Gastrocnemius medialis (tissue), 4 donors: ENCODE measurements around the gene WDR5.

Experiments used
- CTCF ChIP-seq, 5 experiments: fragments of 450-650 bp in 3 of 5; fragments of 200-600 bp in 2 of 5; sonication (generic) in 2 of 5; IDR thresholded peaks in 4 of 5; conservative IDR thresholded peaks in 1 of 5; 1 replicate in 4 of 5; 2 replicates in 1 of 5; pipeline ENCODE4 v1.5.1; 2016 to 2019; ENCODE audit warnings: antibody characterized with exemption in 5 of 5, mild to moderate bottlenecking in 3 of 5, moderate library complexity in 3 of 5
- POLR2A ChIP-seq, 2 donors: fragments of 450-650 bp; IDR thresholded peaks; one replicate each; pipeline ENCODE4 v1.6.1; 2017; ENCODE audit warnings: antibody characterized with exemption in 2 of 2, mild to moderate bottlenecking in 2 of 2, moderate library complexity in 2 of 2

- peak in 1 of 2 donors; percentile 63 for TF ChIP-seq POLR2A (IDR thresholded peaks at IDR 0.05)
- TF ChIP-seq CTCF (IDR thresholded peaks at IDR 0.05 in 4 of 5, conservative IDR thresholded peaks at IDR 0.05 in 1 of 5) = peak in 1 of 5 experiments; percentile 3
These were observed 475 bp downstream of the WDR5 start for GRCh38 chr9:134136118-134136995.
